HG02885 (cell line): ENCODE data around the gene OGN.

Experiments used
- ATAC-seq: cut with Tn5 transposase; IDR thresholded peaks from one replicate; pipeline ENCODE4 v1.9.1; 2021; ENCODE audit warnings: mild to moderate bottlenecking; ENCODE audit not compliant: unreplicated experiment, poor library complexity

Gene OGN

DNA sequence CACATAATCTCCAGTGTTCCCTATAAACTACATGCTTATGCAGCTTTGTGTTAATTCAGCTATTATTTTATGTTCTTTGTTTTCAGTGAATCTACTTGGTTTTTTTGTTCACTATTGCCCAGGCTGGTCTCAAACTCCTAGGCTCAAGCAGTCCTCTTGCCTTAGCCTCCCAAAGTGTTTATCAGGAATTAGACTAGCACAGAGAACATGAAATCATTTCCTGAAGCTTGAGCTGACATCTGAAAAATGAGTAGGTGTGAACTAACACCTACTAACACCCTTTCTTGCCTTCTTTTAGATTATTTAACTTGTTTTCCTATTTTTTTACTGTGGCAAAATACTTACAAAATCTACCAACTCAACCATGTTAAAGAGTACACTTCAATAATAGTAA, 53.6 kb downstream of the OGN start:
- ATAC-seq = no peak

- no peak for ATAC-seq
Observed at GRCh38 chr9:92349771-92350739, 54.3 kb downstream of the OGN start.

- ATAC-seq = no peak
Observed at GRCh38 chr9:92345582-92345981, 58.8 kb downstream of the OGN start.

GRCh38 chr9:92342825-92343488, 61.4 kb downstream of the OGN start:
- ATAC-seq = no peak

- ATAC-seq = no peak
Observed at GRCh38 chr9:92341578-92341977, 62.8 kb downstream of the OGN start.

- ATAC-seq = no peak
Observed at GRCh38 chr9:92333282-92333634, 71.1 kb downstream of the OGN start.
